Mesodermal cell (in vitro differentiated cells): ENCODE data around the gene MRPL1.

Experiments used
- H3K27ac ChIP-seq: 2 replicates; pipeline ENCODE4 v1.7.0; 2013; ENCODE audit warnings: mild to moderate bottlenecking, low read depth, low read length, moderate library complexity; ENCODE audit not compliant: severe bottlenecking
- H3K36me3 ChIP-seq: 2 replicates; pipeline ENCODE4 v1.7.1; 2013; ENCODE audit warnings: mild to moderate bottlenecking, low read length, moderate library complexity; ENCODE audit not compliant: control insufficient read depth, insufficient read depth
- H3K4me1 ChIP-seq: one replicate; pipeline ENCODE4 v1.7.1; 2013; ENCODE audit warnings: mild to moderate bottlenecking, low read length; ENCODE audit not compliant: insufficient read depth, control insufficient read depth, poor library complexity, severe bottlenecking
- H3K4me3 ChIP-seq: 2 replicates; pipeline ENCODE4 v1.7.0; 2013; ENCODE audit warnings: low read length, control low read depth, mild to moderate bottlenecking; ENCODE audit not compliant: insufficient read depth, poor library complexity, severe bottlenecking; ENCODE audit errors: extremely low read depth
- H3K9me3 ChIP-seq: 2 replicates; pipeline ENCODE4 v1.7.1; 2013; ENCODE audit warnings: mild to moderate bottlenecking, low read length, moderate library complexity; ENCODE audit not compliant: control insufficient read depth
- WGBS, 2 experiments: methylation state at CpG; one replicate each; pipeline ENCODE4 v1.1.5; 2013; ENCODE audit warnings: missing lambda C conversion rate in 2 of 2; ENCODE audit not compliant: insufficient coverage in 2 of 2; 5-methylcytosine and 5-hydroxymethylcytosine counted together

The MRPL1 gene

GRCh38 chr4:77821775-77822174 is 40.9 kb upstream of the MRPL1 start:
- H3K9me3 ChIP-seq: no peaks in the 10 kb centered on the region
- H3K4me1 ChIP-seq: peaks cover 4% of the 10 kb centered on the region
- no peaks in the 10 kb centered on the region for H3K36me3 ChIP-seq
- WGBS, 2 experiments: 100% methylated on average over 1 of the region's 1 CpG; no CpG with 5 or more reads in 1 of the 2 experiments
- H3K4me3 ChIP-seq: no peak overlapping the region
- H3K27ac ChIP-seq: no peak overlapping the region

- Histone ChIP-seq H3K27ac (no peak overlapping the region), H3K9me3 (no peaks in the 10 kb centered on the region), H3K36me3 (no peaks in the 10 kb centered on the region), H3K4me1 (no peaks in the 10 kb centered on the region), H3K4me3 (no peak overlapping the region)
- 76 to 77% methylated on average over 5 of the region's 6 CpGs for WGBS, 2 experiments
These were observed 36.4 kb upstream of the MRPL1 start for GRCh38 chr4:77826275-77826674.

DNA sequence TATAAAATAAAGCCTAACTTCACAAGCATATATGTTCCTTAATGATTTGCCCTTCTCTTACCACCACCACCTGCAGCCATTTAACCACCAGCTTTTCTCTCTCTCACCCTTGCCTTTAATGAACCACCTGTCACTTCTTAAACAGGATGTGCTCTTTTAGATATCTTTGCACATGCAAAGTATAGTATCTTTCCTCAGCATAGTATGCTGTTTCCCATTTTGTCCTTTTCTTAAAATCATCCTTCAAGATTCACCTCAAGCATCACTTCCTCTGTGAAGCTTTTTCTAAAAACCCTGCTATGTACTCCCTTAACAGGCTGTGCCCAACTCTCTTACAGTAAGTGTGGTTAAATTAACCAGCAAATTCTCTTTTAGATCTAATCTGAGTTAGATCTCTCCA is 35.3 kb upstream of the MRPL1 start:
- Histone ChIP-seq H3K4me1 (no peaks in the 10 kb centered on the region), H3K27ac (no peak overlapping the region), H3K9me3 (no peaks in the 10 kb centered on the region), H3K36me3 (no peaks in the 10 kb centered on the region), H3K4me3 (no peak overlapping the region)

- no peak overlapping the region for H3K4me3 ChIP-seq
- no peaks in the 10 kb centered on the region for H3K36me3 ChIP-seq
- no peak overlapping the region for H3K27ac ChIP-seq
- 100% methylated on average over 1 of the region's 2 CpGs; no CpG with 5 or more reads in 1 of the 2 experiments for WGBS, 2 experiments
- H3K9me3 ChIP-seq: no peaks in the 10 kb centered on the region
- no peaks in the 10 kb centered on the region for H3K4me1 ChIP-seq
These were observed 29.4 kb upstream of the MRPL1 start for GRCh38 chr4:77833126-77833724.

- no peaks in the 10 kb centered on the region for H3K9me3 ChIP-seq
These were observed 28.2 kb upstream of the MRPL1 start for GRCh38 chr4:77834403-77834802.

GRCh38 chr4:77843628-77844027 is 19.0 kb upstream of the MRPL1 start:
- Histone ChIP-seq H3K9me3 (no peaks in the 10 kb centered on the region), H3K36me3 (no peaks in the 10 kb centered on the region), H3K4me1 (no peaks in the 10 kb centered on the region), H3K27ac (no peak overlapping the region), H3K4me3 (no peak overlapping the region)
- 64 to 91% methylated on average over 1 of the region's 1 CpG for WGBS, 2 experiments

More at GRCh38 chr4:77834403-77834802, 28.2 kb upstream of the MRPL1 start:
- Histone ChIP-seq H3K4me3 (no peak overlapping the region), H3K36me3 (no peaks in the 10 kb centered on the region), H3K4me1 (no peaks in the 10 kb centered on the region), H3K27ac (no peak overlapping the region)
- 50 to 93% methylated on average over 1 of the region's 4 CpGs for WGBS, 2 experiments

GRCh38 chr4:77844363-77844762 is 18.3 kb upstream of the MRPL1 start:
- Histone ChIP-seq H3K4me3 (no peak overlapping the region), H3K9me3 (no peaks in the 10 kb centered on the region), H3K4me1 (no peaks in the 10 kb centered on the region), H3K27ac (no peak overlapping the region), H3K36me3 (no peaks in the 10 kb centered on the region)
- 100% methylated on average over 1 of the region's 1 CpG; no CpG with 5 or more reads in 1 of the 2 experiments for WGBS, 2 experiments

GRCh38 chr4:77845400-77845799 is 17.2 kb upstream of the MRPL1 start:
- no CpG with 5 or more reads among the region's 1 CpG for WGBS, 2 experiments
- no peak overlapping the region for H3K27ac ChIP-seq
- H3K9me3 ChIP-seq: no peaks in the 10 kb centered on the region
- no peak overlapping the region for H3K4me3 ChIP-seq
- H3K4me1 ChIP-seq: no peaks in the 10 kb centered on the region
- H3K36me3 ChIP-seq: no peaks in the 10 kb centered on the region

GRCh38 chr4:77845929-77846328 is 16.7 kb upstream of the MRPL1 start:
- Histone ChIP-seq H3K27ac (no peak overlapping the region), H3K4me1 (no peaks in the 10 kb centered on the region), H3K9me3 (no peaks in the 10 kb centered on the region), H3K4me3 (no peak overlapping the region), H3K36me3 (no peaks in the 10 kb centered on the region)
- 80 to 100% methylated on average over 1 of the region's 3 CpGs for WGBS, 2 experiments

DNA sequence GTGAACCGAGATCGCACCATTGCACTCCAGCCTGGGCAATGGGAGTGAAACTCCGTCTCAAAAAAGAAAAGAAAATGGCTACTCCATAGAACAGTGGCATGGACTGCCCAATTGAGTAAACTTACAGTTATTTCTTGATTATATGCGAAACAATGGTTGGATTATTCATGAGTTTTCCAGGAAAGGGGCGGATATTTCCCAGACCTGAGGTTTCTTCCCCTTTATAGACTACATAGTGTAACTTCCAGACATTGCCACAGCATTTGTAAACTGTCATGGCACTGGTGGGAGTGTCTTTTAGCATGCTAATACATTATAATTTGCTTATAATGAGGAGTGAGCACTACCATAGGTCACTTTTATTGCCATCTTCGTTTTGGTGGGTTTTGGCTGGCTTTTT is 14.1 kb upstream of the MRPL1 start:
- H3K4me1 ChIP-seq: no peaks in the 10 kb centered on the region
- WGBS, 2 experiments: 89 to 100% methylated on average over 3 to 6 of the region's 6 CpGs
- no peak overlapping the region for H3K27ac ChIP-seq
- H3K36me3 ChIP-seq: no peaks in the 10 kb centered on the region
- H3K9me3 ChIP-seq: no peaks in the 10 kb centered on the region
- H3K4me3 ChIP-seq: no peak overlapping the region

GRCh38 chr4:77849278-77849965 is 13.2 kb upstream of the MRPL1 start:
- H3K27ac ChIP-seq: no peak overlapping the region
- no peaks in the 10 kb centered on the region for H3K9me3 ChIP-seq
- H3K36me3 ChIP-seq: no peaks in the 10 kb centered on the region
- no peaks in the 10 kb centered on the region for H3K4me1 ChIP-seq
- no peak overlapping the region for H3K4me3 ChIP-seq
- 89 to 91% methylated on average over 7 to 10 of the region's 12 CpGs for WGBS, 2 experiments
